Measurements from ENCODE around the gene ZP3.
"Not testable (repeated sequence)": the region's sequence is repeated elsewhere in the genome, so short reads cannot be mapped to it uniquely, and the experiment has no call there.

ZP3 gene

DNA sequence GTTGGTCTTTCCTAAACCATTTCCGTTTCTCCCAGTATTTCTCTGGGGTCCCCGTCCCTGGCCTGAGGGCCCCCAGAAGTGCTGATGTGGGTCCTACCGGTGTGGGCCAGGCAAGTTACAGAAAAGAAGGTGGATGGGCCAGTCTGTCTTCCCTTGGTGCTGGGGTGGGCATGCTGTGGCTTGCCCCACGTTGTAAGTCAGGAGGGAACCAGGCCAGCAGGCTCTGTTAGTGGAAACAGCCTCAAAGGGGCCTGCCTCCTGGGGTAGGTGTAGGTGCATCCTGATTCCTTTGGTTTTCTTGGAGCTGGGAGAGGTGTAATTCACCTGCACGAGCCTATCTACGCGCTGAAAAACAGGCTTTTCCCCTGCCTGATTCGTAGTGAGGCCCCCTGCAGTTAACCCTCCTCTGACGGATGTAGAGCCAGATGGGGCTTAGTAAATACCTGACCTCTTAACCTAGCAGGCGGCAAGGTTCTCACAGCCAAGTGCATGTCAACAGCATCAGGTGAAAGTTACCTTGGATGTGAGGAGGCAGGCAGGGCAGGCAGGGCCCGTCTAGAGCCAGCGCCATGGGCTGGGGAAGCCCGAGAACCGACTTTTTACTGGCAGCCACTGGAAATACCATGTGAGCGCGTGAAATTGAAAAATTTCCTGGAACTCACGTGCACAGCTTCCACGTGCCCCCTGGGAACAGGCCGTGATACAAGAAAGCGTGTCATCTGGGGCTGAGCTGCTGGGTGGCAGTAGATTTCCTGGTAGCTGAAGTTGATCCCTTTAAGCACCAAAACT lies 61.3 kb downstream of the ZP3 start:
- not testable (repeated sequence) for DNase-seq (ENCODE audit: low read depth)

DNA sequence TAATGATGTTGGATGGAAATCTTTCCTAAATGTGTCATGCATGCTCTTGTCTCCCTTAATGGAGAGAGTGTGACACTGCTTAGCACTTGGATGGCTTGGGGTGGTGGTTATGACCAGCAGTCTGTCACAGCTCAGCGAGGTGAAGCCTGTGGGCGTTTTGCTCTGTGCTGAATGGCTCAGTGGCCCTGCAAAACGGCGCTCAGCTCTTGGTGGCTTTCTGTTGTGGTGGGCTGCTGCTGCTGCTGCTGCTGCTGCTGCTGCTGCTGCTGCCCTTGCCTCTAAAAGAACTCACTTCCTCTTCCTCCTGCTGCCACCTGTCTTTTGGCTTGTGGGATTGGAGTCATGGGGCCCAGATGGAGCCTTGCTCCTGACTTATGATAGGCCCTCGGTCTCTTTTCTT lies 61.9 kb downstream of the ZP3 start:
- DNase-seq (ENCODE audit: low read depth) = not testable (repeated sequence)

DNA sequence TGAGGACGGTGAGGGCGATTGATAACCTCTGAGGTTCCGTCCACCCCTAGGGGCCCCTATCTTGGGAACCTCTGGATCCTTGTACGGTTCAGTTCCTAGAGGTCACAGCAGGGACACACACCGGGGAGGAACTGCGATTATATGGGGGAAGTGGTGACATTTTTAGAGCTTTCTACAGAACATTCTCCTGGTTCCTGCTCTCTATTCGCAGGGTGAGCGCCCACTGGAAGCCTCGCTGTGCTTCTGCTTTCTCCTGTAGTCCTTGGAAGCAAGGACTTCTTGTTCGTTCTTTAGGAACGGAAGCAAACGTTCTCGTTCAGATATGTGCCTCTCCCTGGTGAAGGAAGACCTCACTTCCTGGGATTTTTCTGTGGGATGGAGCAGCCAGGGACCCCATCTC lies 63.2 kb downstream of the ZP3 start:
- DNase-seq (ENCODE audit: low read depth) = not testable (repeated sequence)
